Spleen (tissue), 7 donors: ENCODE measurements around the gene SIAH1.

Experiments used
- POLR2A ChIP-seq, 3 donors: fragments of 450-650 bp; IDR thresholded peaks; one replicate each; pipeline ENCODE4 v1.5.1; 2017; ENCODE audit warnings: antibody characterized with exemption in 3 of 3, mild to moderate bottlenecking in 1 of 3
- POLR2AphosphoS5 ChIP-seq, 3 donors: sonication (generic); formaldehyde crosslinking; IDR thresholded peaks; one replicate each; pipeline ENCODE4 v1.5.1; 2017; ENCODE audit warnings: antibody characterized with exemption in 3 of 3
- TF ChIP-seq, protein P1 (sequence below), 11 experiments: fragments of 200-600 bp in 7 of 11; fragments of 450-650 bp in 4 of 11; sonication (generic) in 4 of 11; IDR thresholded peaks in 8 of 11; conservative IDR thresholded peaks in 3 of 11; 1 replicate in 7 of 11; 2 replicates in 4 of 11; pipeline versions ENCODE4 v1.4.0 to v1.8.0; 2016 to 2021; ENCODE audit warnings: antibody characterized with exemption in 11 of 11, inconsistent platforms in 4 of 11, mild to moderate bottlenecking in 1 of 11
- donor health status: DM: no; HTN: no; CAD: no; lungs with moderate emphysema.
- donor health status: DM: no; HTN: no; CAD: no.
- donor health status: DM: no; HTN: no; CAD: no.

DNA sequence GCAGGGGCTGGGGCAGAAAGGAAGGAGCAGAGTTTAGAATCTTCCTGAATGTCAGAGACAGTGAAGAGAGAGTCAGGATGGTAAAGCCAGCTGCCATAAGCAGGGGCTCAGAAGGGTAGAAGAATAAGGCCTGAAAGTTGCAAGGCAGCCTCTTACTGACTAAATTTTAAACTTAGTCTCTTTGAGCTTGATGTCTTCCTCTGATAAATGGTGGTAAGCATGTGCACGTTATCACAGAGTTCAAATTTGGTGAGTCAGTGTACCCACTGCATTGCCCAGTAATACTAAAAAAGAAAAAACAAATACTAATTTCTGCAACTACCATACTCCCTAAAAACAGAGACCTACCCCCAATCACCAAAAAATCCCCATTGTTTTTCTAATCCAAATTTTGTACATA, 45.2 kb downstream of the SIAH1 start:
- TF ChIP-seq, protein P1, sequence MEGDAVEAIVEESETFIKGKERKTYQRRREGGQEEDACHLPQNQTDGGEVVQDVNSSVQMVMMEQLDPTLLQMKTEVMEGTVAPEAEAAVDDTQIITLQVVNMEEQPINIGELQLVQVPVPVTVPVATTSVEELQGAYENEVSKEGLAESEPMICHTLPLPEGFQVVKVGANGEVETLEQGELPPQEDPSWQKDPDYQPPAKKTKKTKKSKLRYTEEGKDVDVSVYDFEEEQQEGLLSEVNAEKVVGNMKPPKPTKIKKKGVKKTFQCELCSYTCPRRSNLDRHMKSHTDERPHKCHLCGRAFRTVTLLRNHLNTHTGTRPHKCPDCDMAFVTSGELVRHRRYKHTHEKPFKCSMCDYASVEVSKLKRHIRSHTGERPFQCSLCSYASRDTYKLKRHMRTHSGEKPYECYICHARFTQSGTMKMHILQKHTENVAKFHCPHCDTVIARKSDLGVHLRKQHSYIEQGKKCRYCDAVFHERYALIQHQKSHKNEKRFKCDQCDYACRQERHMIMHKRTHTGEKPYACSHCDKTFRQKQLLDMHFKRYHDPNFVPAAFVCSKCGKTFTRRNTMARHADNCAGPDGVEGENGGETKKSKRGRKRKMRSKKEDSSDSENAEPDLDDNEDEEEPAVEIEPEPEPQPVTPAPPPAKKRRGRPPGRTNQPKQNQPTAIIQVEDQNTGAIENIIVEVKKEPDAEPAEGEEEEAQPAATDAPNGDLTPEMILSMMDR (IDR thresholded peaks at IDR 0.05 in 8 of 11, conservative IDR thresholded peaks at IDR 0.05 in 3 of 11), result no peak
- no peak for TF ChIP-seq POLR2A (IDR thresholded peaks at IDR 0.05)
- no peak for TF ChIP-seq POLR2AphosphoS5 (IDR thresholded peaks at IDR 0.05)
